HK-2 (cell line): Measurements from ENCODE around the gene CHKA.

Experiments
- DNase-seq: peaks from one replicate; pipeline ENCODE4 v3.0.0-alpha.2; 2018; ENCODE audit not compliant: unreplicated experiment

The CHKA gene

GRCh38 chr11:68013611-68014156 lies 107.5 kb downstream of the CHKA start:
- DNase-seq = no peak

DNA sequence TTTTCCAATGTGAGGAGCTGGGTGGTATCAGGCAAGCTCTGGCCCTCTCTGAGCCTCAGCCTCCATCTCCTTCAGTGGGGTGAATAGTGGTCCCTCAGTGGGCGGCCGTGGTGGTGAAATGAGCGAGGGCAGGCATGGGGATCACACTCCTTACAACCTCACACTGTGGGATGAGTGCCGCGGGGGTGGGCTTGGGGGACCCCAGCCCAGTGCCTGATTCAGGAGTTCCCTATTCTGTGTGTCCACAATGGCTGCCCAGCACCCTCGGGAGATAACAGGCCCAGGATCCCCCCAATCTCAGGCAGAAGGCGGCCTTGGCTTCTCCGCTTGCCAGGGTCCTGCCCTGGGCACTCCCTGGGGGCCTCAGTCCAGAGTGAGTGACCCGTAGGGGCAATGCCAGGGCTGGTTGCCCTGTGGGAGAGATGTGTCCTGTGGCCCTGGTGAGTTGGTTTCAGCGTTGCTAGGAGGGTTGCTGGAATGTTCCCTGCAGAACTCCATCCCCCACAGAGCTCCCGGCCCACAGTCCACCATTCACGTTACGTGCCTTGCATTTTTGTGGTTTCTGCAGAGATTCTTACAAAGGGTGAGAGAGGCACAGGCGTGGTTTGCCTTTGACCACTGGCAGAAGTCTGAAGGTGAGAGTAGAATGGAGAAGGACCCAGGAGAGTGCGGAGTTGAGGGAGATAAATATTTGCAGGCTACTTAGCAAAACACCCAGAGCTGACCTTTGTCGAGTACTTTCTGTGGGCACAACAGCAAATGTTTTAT lies 108.2 kb downstream of the CHKA start:
- DNase-seq = peak; percentile 84

DNA sequence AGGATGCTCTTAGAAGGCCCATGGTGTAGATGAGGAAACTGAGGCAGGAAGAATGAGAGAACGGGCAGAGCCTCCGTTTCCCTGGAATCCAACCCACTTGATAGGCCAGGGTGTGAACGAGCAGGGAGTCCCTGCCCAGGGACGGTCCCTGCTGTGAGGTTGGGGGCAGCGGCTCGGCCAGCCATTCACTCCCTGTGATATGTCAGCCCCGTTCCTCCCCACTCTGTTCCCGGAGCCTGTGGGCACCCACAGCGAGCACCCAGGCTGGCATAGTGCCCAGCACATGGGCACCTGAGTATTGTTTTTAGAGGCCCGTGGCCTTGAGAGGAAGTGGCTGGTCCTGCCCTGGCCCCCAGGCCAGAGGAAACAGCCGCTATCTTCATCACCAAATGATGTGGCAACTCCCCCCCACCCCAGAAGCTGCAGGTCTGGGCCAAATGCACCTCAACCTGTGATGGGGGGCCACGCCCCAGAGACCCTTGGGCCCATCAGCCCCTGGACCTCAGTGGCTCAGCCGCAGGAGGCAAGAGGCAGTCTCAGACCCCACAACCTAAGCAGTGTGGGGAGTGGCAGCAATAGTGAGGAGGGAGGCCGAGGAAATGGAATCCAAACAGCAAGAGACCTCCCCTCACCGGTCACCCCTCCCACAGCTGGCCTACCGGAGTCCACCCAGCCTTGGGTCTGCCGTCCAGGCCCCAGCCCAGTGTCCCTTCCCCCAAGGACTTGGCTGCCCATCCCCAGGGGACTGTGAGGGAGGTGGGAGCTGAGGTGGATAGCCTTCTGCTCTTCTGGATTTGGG lies 108.9 kb downstream of the CHKA start:
- no peak for DNase-seq

DNA sequence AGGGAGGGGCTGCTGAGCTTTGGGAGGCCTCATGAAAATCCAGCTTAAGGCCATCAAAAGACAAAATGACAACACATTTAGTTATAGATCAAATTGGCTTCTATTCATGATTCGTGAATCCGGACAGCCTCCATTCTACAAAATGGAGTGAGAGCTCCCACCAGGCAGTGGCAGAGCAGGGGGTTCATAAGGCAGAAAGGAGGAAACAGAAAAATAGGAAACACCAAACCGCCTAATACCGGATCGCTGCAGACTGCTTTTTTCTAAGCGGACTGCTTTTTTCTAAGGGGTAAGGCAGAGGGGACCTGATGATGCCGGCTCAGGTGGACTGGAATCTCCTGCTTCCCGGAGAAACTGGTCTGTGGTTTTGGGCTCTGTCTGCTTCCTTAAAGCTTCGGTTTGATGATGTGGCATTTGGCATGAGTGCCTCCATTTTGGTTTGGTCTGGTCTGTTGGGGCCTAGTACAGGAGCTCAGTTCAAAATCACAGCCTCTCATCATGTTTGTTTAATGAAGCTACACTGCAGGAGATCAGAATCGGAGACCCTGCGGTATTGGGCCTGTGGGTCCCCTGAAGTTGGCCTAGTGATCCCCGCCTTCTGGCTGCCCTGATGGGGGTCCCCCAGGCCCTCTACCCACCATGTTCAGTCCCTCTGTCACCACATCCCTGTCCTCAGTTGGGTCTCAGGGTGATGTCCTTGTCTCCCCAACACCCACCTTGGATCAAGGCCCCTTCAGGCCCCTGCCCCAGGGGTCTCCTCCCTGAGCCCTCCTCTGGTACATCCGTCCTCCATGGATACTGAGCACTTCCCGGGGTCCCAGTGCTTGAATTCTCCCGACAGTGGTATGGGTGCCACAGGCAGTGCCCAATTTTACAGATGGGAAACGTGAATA lies 109.9 kb downstream of the CHKA start:
- DNase-seq = no peak

DNA sequence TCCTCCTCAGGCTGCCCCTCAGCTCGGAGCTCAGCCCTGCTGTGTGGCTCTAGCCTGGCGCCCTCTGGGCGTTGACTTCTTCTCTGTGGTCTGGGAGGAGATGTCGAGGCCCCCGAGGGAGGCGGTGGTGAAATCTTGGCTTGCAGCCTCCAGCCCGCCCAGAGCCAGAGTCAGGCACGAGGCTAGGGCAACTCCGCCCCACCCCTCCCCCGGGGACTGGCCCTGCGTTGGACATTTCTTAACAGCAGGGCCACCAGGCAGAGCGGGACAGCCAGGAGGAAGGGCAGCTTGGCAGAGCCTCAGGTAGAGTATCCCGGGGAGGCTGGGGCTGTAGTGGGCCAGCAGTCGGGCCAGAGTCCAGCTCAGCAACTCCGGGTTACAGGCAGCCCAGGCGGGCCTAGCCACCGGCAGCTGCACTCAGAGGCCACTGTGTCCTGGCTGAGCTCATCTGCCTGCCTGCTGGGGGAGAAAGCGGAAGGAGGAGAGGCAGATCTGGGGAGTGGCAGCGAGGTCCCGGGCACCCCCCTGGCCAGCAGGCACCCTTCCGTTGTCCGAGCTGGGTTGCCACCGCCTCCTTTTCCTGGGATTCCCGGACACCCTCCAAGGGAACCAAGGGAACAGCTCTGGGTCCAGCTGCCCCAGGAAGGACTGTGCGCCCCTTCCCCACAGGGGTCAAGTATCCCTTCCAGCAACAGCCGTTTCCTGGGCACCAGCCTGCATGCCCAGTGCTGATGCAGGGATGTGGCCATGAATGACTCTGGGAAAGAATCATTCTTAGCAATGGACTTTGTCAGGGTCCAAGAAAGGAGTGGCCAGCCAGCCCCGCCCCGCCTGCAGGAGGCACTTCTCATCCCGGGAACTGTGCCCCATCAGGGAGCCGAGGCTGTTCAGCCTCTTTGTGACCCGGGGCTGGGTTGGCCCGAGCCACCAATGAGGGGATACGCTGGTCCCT lies 110.8 kb downstream of the CHKA start, which contains the start of gene ALDH3B1:
Gene ALDH3B1 (plus strand): TSS at position 238 of the 952 bp plus-strand sequence. CDS start 4,971 bp downstream, outside the sequence.
- DNase-seq = peak; percentile 91

DNA sequence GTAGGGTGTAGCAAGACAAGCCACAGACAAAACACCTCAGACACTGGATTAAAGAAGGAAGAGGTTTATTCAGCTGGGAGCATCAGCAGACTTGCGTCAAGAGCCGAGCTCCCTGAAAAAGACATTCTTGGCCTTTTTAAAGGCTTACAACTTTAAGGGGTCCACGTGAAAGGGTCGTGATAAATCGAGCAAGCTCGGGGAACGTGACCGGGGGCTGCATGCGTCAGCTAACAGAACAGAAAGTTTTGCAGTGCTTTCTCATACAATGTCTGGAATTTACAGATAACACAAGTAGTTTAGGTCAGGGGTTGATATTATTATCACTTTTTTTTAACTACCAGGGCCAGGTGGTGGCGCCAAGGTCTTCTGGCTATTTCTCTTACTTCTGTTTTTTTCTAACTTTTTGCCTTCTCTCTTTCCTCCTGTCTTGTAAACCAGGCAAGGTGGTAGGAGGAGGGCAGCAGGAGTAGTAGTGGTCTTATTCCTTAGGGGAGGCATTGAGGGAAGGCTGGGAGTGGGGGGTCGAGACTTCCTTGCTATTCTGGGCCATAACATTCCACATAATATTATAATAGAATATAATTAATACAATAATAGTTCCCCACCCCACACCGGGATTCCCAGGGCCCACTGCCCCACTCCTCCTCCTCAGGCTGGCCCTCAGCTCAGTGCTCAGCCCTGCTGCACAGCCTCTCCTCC lies 111.6 kb downstream of the CHKA start:
- DNase-seq = no peak

DNA sequence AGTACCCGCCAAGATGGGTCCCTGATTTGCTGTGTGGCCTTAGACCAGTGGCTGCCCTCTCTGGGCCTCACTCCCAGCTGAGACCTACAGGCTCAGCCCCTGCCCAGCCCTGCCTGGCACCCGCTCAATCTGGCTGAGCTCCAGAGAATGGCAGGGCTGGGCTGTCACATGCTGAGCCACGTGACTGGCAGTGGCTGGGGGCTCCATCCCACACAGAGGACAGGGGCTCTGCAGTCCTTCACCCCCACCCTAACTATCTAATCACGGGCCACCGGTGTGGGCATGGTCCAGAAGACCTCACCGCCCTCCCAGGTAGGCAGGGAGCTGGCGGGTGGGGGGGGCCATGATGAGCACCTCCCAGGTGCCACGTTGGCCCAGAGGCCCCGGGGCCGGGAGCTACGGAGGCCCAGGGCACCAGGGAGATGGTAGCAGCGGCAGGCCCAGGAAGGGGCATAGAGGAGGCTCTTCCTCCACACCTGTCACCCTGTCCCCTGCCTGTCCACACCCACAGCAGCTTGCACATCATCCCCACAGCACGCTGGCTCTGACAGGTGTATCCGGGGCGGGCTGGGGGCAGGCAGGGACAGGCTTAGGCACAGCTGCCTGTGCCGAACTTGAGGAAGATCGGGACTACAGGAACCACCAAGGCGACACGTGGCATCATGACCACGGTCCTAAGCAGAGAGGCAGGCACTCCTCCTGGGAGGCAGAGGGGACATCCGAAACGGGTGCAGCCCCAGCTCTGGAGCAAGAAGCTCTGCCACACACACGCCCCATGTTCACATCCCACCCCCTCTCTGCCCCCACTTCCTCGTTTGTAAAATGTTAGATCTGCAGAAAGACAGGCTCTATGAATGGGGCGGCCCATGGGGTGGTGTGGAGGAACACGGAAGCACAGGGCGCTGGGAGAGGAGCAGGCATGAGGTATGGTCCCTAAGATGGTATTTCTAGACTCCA lies 112.5 kb downstream of the CHKA start:
- DNase-seq = no peak

- no peak for DNase-seq
These were observed 113.4 kb downstream of the CHKA start for GRCh38 chr11:68007498-68008380.

DNA sequence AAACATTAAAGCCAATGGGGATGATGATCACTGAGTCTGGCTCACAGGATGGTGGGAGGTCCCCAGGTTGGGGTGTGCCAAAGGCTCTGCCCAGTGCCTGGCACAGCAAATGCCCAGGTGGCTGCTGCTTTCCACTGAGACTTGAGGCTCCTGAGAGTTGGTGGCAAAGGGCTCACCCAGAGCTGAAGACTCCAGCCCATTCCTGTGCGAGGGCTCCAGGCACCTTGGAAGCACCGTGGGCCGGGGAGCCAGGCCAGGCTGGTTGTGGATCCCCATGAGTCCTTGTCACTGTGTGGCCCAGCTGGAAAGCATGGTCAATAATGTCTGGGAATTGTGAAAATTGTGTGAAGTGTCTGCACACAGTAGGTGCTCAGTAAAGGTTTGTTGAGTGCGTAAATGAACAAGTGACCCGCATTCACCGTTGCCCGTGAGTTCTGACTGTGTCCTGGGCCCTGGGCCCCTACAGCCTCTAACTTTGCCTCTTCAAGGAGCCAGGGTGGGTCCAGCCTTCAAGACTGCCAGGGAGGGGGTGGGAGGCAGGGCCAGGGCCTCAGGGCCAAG lies 114.5 kb downstream of the CHKA start:
- no peak for DNase-seq

DNA sequence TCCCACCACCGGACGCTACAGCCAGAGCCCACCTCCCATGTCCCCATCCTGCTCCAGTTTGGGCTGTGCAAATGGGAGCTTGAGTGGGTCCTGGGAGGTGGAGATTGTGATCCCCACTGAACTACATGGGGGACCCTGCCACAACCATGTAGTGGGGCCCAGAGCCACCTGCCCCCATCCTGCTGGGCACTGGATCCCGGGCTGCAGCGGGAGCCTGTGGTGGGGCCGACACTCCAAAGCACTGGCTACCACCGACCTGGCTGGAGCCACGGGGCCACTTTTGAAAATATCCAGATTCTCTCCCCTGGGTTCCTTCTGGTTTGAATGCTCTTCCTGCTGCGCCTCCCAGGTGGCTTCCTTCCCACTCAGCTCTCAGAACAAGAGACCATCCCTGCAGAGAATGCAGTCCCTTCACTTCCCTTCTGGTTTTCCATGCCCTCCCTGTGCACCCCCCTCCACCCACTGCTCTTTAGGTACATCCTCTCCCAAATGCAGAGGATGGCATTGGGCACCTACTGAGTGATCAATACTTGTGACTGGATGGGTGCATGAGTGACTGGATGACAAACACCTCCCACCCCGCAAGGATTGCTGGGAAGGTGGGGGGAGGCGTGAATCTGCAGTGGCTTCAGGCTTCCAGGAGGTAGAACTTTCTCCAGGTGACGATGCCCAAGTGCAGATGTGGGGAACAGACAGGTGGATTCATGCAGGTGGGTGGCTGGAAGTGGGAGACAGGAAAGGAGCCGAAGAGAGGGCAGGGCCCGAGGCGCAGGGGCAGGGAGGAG lies 116.4 kb downstream of the CHKA start:
- DNase-seq = no peak

DNA sequence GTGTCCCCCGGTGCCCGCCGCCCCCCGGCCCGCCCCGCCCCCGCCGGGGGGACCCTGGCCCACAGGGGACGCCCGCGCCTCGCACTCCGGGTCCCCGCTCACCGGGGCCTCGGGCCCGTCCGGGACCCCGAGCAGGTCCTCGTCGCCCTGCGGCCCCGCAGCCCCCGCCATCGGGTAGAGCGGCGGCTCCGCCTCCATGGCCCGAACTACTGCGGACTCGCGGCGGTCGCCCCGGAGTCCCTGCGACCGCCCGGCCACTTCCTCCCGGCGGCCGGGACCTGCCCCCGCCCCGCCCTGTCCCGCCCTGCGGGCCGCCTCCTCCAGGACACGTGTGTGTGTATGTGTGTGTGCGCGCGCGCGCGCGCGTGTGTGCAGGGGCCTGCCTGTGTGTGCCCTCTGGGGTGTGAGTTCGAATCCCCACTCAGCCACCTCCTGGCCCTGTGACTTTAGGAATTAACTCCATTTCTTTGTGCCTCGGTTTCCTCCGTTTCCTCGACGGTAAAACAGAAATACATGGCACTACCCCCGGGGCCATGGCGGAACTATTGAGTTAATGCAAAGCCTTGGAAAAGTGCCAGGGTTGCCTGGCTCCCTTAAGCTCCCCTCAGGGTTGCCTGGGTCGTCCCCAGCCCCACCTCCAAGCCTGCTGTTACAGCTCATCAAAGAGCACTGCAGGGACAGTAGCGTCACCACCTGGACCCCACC lies 117.2 kb downstream of the CHKA start, which contains the start of gene UNC93B1:
Gene UNC93B1 (minus strand): TSS at position 252 of the 705 bp plus-strand sequence. CDS start 54 bp downstream, at position 198.
- peak; percentile 83 for DNase-seq

DNA sequence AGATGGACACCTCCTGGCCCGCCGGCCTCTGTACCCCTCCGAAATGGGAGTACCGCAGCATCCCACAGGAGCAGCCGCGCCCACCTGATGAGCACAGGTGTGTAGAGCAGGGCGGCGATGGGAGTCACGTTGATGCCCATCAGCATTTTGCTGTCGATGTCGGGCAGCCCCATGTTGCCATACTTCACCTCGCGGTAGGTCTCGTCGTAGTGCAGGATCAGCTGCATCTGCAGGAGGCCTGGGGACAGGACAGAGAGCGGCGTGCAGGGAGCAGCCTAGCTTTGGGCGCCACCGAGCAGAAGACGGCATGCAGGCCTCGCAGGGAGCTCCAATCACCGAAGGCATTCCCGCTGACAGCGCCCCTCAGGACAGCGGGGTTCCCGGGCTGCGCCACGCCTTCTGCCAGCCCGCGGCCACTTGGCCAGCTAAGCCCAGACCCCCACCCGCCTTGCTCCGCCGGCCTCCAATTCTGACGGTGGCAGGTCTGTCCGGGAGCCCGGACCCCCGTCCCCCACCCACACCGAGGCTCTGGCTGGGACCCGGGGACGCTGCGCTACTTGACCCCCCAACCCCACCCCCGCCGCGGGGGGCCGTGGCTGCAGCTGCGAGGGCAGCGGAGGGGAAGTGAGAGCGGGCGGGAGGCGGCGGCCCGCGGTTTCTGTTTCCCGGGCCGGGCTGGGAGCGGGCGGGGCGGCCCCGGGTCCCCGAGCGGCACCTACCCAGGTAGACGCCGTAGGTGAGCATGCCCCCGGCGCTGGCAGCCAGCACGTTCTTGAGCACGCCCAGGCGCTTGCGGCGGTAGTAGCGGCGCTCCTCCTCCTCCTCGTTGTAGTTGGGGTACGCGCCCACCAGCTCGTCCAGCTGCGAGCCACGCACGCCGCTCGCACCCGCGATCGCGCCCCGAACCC lies 118.0 kb downstream of the CHKA start:
- DNase-seq = no peak
